Measurements from ENCODE around the gene CYS1. TPM values are rescaled to one million over a fixed set of nuclear protein-coding genes. Genes with fewer than 3 reads are reported as not detected.

CYS1 gene
- polyA plus RNA-seq, 1 donor (not counting 4 experiments of a cell fraction or from before 2014, with no cell fraction given): 0.14 TPM

GRCh38 chr2:10071176-10071575 is 9.0 kb downstream of the CYS1 start:
- DNase-seq (ENCODE audit: low read depth, low spot score) (no peak), FAIRE-seq (no peak)
- no peaks in the 10 kb centered on the region for H4K20me1 ChIP-seq (ENCODE audit: control insufficient read depth, extremely low read depth, insufficient read depth, low read length)
- H3K79me2 ChIP-seq (ENCODE audit: control insufficient read depth, insufficient read depth, low read length): no peaks in the 10 kb centered on the region
- H3K9ac ChIP-seq (ENCODE audit: control insufficient read depth, extremely low read depth, insufficient read depth, low read length): no peak overlapping the region
- H3K27me3 ChIP-seq (ENCODE audit: control insufficient read depth, extremely low read depth, insufficient read depth, low read length): peaks cover 15% of the 10 kb centered on the region
- H3K9me1 ChIP-seq (ENCODE audit: control insufficient read depth, extremely low read depth, insufficient read depth, low read length): no peaks in the 10 kb centered on the region
- H3K36me3 ChIP-seq (ENCODE audit: control insufficient read depth in 2 of 2, extremely low read depth in 1 of 2, insufficient read depth in 2 of 2, low read length in 2 of 2): no peaks in the 10 kb centered on the region
- no peaks in the 10 kb centered on the region for H3K4me1 ChIP-seq (ENCODE audit: control insufficient read depth, extremely low read depth, insufficient read depth, low read length)
- TF ChIP-seq EZH2 (IDR thresholded peaks at IDR 0.05; ENCODE audit: low read length): no peak
- TF ChIP-seq, protein P1, sequence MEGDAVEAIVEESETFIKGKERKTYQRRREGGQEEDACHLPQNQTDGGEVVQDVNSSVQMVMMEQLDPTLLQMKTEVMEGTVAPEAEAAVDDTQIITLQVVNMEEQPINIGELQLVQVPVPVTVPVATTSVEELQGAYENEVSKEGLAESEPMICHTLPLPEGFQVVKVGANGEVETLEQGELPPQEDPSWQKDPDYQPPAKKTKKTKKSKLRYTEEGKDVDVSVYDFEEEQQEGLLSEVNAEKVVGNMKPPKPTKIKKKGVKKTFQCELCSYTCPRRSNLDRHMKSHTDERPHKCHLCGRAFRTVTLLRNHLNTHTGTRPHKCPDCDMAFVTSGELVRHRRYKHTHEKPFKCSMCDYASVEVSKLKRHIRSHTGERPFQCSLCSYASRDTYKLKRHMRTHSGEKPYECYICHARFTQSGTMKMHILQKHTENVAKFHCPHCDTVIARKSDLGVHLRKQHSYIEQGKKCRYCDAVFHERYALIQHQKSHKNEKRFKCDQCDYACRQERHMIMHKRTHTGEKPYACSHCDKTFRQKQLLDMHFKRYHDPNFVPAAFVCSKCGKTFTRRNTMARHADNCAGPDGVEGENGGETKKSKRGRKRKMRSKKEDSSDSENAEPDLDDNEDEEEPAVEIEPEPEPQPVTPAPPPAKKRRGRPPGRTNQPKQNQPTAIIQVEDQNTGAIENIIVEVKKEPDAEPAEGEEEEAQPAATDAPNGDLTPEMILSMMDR (optimal IDR thresholded peaks at IDR 0.05 in 1 of 3, IDR thresholded peaks at IDR 0.05 in 1 of 3, conservative IDR thresholded peaks at IDR 0.05 in 1 of 3; ENCODE audit: extremely low read depth in 1 of 3, insufficient read depth in 2 of 3, low read length in 3 of 3): no peak
- H3K4me2 ChIP-seq (ENCODE audit: control insufficient read depth, extremely low read depth, insufficient read depth, low read depth, low read length): no peak overlapping the region
- no peak overlapping the region for H2AFZ ChIP-seq (ENCODE audit: control insufficient read depth, low read length)
- no peaks in the 10 kb centered on the region for H3K9me3 ChIP-seq (ENCODE audit: control insufficient read depth, low read depth, low read length)
- dilution Hi-C loops (cut with MboI; ENCODE audit: extremely low pct_ligation_motif_present, low sequenced_read_pairs): no loop called here
- H3K4me3 ChIP-seq (ENCODE audit: control insufficient read depth in 2 of 3, extremely low read depth in 1 of 3, insufficient read depth in 2 of 3, low read depth in 1 of 3, low read length in 3 of 3): no peak overlapping the region
- no peak overlapping the region for H3K27ac ChIP-seq (ENCODE audit: control insufficient read depth, insufficient read depth, low read length)

GRCh38 chr2:10067881-10068280 is 12.3 kb downstream of the CYS1 start:
- DNase-seq (ENCODE audit: low read depth, low spot score) (no peak), FAIRE-seq (no peak)
- no peaks in the 10 kb centered on the region for H4K20me1 ChIP-seq (ENCODE audit: control insufficient read depth, extremely low read depth, insufficient read depth, low read length)
- H3K27me3 ChIP-seq (ENCODE audit: control insufficient read depth, extremely low read depth, insufficient read depth, low read length): peaks cover 3% of the 10 kb centered on the region
- H3K27ac ChIP-seq (ENCODE audit: control insufficient read depth, insufficient read depth, low read length): no peak overlapping the region
- no peaks in the 10 kb centered on the region for H3K79me2 ChIP-seq (ENCODE audit: control insufficient read depth, insufficient read depth, low read length)
- no peak overlapping the region for H2AFZ ChIP-seq (ENCODE audit: control insufficient read depth, low read length)
- H3K4me3 ChIP-seq (ENCODE audit: control insufficient read depth in 2 of 3, extremely low read depth in 1 of 3, insufficient read depth in 2 of 3, low read depth in 1 of 3, low read length in 3 of 3): no peak overlapping the region
- no peak overlapping the region for H3K9ac ChIP-seq (ENCODE audit: control insufficient read depth, extremely low read depth, insufficient read depth, low read length)
- H3K9me1 ChIP-seq (ENCODE audit: control insufficient read depth, extremely low read depth, insufficient read depth, low read length): no peaks in the 10 kb centered on the region
- H3K9me3 ChIP-seq (ENCODE audit: control insufficient read depth, low read depth, low read length): no peaks in the 10 kb centered on the region
- no peaks in the 10 kb centered on the region for H3K4me1 ChIP-seq (ENCODE audit: control insufficient read depth, extremely low read depth, insufficient read depth, low read length)
- TF ChIP-seq EZH2 (IDR thresholded peaks at IDR 0.05; ENCODE audit: low read length): no peak
- TF ChIP-seq, protein P1 (optimal IDR thresholded peaks at IDR 0.05 in 1 of 3, IDR thresholded peaks at IDR 0.05 in 1 of 3, conservative IDR thresholded peaks at IDR 0.05 in 1 of 3; ENCODE audit: extremely low read depth in 1 of 3, insufficient read depth in 2 of 3, low read length in 3 of 3): no peak
- no peak overlapping the region for H3K4me2 ChIP-seq (ENCODE audit: control insufficient read depth, extremely low read depth, insufficient read depth, low read depth, low read length)
- dilution Hi-C loops (cut with MboI; ENCODE audit: extremely low pct_ligation_motif_present, low sequenced_read_pairs): no loop called here
- H3K36me3 ChIP-seq (ENCODE audit: control insufficient read depth in 2 of 2, extremely low read depth in 1 of 2, insufficient read depth in 2 of 2, low read length in 2 of 2): no peaks in the 10 kb centered on the region
